ENCODE data around the gene SLC44A2.
A peak's percentile ranks its signal among the peaks of the same experiment; 100 is the strongest.
"Not testable (repeated sequence)": the region's sequence is repeated elsewhere in the genome, so short reads cannot be mapped to it uniquely, and the experiment has no call there.

Gene SLC44A2

DNA sequence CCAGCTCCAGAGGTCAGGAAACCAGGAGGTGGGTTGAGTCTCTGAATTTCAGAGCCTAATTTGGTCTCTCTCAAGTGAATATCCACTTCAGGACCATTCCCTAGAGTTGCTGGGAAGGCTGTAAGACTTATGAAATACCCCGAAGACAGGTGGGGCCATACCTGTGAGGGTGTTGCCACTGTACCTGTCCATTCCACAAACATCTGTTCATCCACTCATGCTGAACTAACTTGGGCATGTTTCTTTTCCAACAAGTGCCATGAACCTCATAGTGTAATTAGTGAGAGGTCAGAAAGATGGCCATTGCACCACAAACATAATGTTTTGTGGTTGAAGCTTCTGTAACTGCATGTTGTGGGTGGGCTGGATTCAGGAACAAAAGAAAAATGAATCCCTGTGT is 36.6 kb downstream of the SLC44A2 start:
- Mint-ChIP-seq H3K4me1 (peaks cover 26% of the 10 kb centered on the region), H3K4me3 (peak overlapping the region; percentile 33), H3K27ac (ENCODE audit: low read depth) (no peak overlapping the region), H3K9me3 (no peaks in the 10 kb centered on the region), H3K27me3 (no peaks in the 10 kb centered on the region), H3K36me3 (ENCODE audit: insufficient read depth) (peaks cover 22% of the 10 kb centered on the region)
- ATAC-seq (replicated peaks; ENCODE audit: extremely low read depth, poor library complexity, severe bottlenecking) (no peak), DNase-seq (ENCODE audit: low spot score in 2 of 2) (no peak)

DNA sequence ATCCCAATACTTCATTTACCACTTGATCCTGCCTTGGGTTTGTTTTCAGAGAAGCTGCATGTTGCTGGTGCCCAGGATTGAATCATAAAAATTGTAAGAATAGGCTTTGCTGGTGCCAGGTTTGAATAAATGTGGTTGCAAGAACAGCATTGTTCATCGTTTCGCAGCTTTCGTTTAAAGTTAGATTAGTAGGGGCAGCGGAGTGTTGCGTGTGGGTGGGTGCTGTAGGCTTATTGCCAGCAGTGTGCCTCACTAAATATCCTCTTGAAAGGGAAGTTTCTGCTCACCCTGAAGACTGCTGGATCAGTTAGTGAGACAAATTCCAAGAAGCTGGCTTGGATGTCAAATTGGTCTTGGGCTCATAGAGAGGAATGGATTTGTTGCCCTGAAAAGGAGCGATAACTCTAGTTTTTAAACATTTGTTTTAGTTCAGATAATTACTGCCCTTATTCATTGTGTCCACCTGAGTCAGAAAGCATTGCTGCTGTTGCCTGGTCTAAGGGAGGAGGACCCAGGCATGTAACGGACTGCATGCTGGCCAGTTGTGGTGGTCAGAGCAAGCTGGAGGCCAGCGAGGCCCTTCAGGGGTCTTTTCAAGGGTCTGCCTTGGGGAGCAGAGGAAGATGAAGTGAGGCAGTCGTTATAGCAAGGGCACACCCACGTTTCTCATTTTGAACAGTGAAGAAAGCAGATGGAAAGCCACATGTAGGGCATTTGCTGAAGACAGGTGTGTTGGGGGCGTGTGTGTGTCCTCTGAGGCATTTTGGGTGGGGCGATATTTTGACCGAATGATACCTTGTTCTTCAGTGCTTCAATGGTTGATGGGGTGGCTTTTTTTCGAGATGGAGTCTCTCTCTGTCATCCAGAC is 37.3 kb downstream of the SLC44A2 start:
- no peaks in the 10 kb centered on the region for H3K27me3 Mint-ChIP-seq
- peaks cover 24% of the 10 kb centered on the region for H3K4me1 Mint-ChIP-seq
- ATAC-seq (replicated peaks; ENCODE audit: extremely low read depth, poor library complexity, severe bottlenecking) = no peak
- H3K9me3 Mint-ChIP-seq = no peaks in the 10 kb centered on the region
- peak overlapping the region; percentile 33 for H3K4me3 Mint-ChIP-seq
- H3K27ac Mint-ChIP-seq (ENCODE audit: low read depth) = peak overlapping the region; percentile 42
- H3K36me3 Mint-ChIP-seq (ENCODE audit: insufficient read depth) = peaks cover 17% of the 10 kb centered on the region
- no peak for DNase-seq (ENCODE audit: low spot score in 2 of 2)

DNA sequence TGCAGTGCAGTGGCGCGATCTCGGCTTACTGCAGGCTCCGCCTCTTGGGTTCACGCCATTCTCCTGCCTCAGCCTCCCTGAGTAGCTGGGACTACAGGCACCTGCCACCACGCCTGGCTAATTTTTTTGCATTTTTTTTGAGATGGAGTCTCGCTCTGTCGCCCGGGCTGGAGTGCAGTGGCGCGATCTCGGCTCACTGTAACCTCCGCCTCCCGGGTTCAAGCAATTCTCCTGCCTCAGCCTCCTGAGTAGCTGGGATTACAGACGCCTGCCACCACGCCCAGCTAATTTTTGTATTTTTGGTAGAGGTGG is 37.9 kb downstream of the SLC44A2 start:
- H3K27ac Mint-ChIP-seq (ENCODE audit: low read depth); ATAC-seq (replicated peaks; ENCODE audit: extremely low read depth, poor library complexity, severe bottlenecking); H3K27me3 Mint-ChIP-seq; H3K9me3 Mint-ChIP-seq; DNase-seq (ENCODE audit: low spot score in 2 of 2): not testable (repeated sequence)
- H3K4me3 Mint-ChIP-seq = peak overlapping the region; percentile 33
- H3K4me1 Mint-ChIP-seq = peaks cover 30% of the 10 kb centered on the region
- peaks cover 20% of the 10 kb centered on the region for H3K36me3 Mint-ChIP-seq (ENCODE audit: insufficient read depth)

DNA sequence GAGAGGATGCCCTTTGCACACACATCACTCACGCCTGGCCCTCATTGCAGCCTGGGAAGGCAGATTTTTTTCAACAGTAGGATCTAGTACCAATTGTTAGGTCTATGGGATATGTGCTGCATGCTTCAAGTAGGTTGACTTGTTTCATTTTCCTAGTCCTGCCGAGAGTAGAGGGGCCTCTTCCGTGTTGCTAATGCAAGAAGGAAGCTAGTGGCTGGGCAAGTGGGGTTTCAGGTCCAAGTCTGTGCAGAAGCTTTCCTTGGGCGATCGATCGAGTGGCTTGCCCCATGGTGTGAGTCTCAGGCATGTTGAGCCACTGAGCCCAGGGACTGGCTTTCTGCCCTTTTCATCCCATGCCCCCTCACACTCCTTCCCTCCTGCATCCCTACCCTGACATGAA is 42.5 kb downstream of the SLC44A2 start:
- H3K4me3 Mint-ChIP-seq = peak overlapping the region; percentile 40
- H3K27me3 Mint-ChIP-seq = no peaks in the 10 kb centered on the region
- peak; percentile 21 for ATAC-seq (replicated peaks; ENCODE audit: extremely low read depth, poor library complexity, severe bottlenecking)
- no peak overlapping the region for H3K27ac Mint-ChIP-seq (ENCODE audit: low read depth)
- H3K36me3 Mint-ChIP-seq (ENCODE audit: insufficient read depth) = peaks cover 39% of the 10 kb centered on the region
- no peak for DNase-seq (ENCODE audit: low spot score in 2 of 2)
- peaks cover 35% of the 10 kb centered on the region for H3K4me1 Mint-ChIP-seq
- no peaks in the 10 kb centered on the region for H3K9me3 Mint-ChIP-seq

DNA sequence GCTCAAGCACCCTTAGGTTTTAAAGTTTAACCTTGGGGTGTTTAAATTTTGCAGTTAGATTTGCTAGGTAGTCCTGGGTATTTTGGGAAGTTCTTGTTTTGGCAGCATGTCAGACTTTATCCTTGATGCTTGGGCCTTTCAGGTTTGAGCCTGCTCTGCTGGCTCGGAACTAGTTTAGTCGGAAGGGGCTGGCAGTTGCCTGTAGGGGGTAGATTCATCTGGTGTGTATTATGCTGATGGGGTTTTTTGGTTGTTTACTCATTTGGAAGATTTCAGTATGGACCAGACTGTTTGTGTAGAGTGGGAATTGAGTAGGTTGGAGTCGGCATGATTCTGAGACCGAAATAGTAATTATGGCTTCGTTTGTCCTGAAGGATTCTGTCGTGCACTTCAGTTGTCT is 43.9 kb downstream of the SLC44A2 start:
- Mint-ChIP-seq H3K27me3 (no peaks in the 10 kb centered on the region), H3K4me1 (peaks cover 32% of the 10 kb centered on the region), H3K4me3 (peak overlapping the region; percentile 33), H3K27ac (ENCODE audit: low read depth) (peak overlapping the region; percentile 80), H3K36me3 (ENCODE audit: insufficient read depth) (peaks cover 52% of the 10 kb centered on the region), H3K9me3 (no peaks in the 10 kb centered on the region)
- no peak for ATAC-seq (replicated peaks; ENCODE audit: extremely low read depth, poor library complexity, severe bottlenecking)
- DNase-seq (ENCODE audit: low spot score in 2 of 2) = no peak

DNA sequence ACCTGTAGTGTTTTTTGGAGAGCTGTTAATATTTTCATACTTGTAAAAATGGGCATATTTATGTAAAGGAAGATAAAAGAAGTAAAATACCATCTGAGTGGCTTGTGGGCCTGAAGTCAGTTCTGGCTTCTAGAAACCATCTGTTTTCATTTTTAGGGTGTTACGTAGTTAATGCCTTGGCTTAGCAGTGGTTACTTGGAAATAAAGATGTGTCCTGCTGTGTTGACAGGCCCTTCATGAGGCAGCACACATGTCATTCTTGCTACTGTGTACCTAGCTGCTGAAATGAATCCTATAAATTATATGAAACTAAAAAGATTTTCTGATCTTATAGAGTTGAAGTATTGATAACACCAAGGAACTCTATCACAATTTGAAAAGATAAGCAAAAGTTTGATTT is 44.8 kb downstream of the SLC44A2 start:
- peak overlapping the region; percentile 33 for H3K4me3 Mint-ChIP-seq
- ATAC-seq (replicated peaks; ENCODE audit: extremely low read depth, poor library complexity, severe bottlenecking) (no peak), DNase-seq (ENCODE audit: low spot score in 2 of 2) (no peak)
- no peaks in the 10 kb centered on the region for H3K27me3 Mint-ChIP-seq
- peaks cover 32% of the 10 kb centered on the region for H3K4me1 Mint-ChIP-seq
- H3K9me3 Mint-ChIP-seq = no peaks in the 10 kb centered on the region
- peaks cover 59% of the 10 kb centered on the region for H3K36me3 Mint-ChIP-seq (ENCODE audit: insufficient read depth)
- peak overlapping the region; percentile 80 for H3K27ac Mint-ChIP-seq (ENCODE audit: low read depth)

DNA sequence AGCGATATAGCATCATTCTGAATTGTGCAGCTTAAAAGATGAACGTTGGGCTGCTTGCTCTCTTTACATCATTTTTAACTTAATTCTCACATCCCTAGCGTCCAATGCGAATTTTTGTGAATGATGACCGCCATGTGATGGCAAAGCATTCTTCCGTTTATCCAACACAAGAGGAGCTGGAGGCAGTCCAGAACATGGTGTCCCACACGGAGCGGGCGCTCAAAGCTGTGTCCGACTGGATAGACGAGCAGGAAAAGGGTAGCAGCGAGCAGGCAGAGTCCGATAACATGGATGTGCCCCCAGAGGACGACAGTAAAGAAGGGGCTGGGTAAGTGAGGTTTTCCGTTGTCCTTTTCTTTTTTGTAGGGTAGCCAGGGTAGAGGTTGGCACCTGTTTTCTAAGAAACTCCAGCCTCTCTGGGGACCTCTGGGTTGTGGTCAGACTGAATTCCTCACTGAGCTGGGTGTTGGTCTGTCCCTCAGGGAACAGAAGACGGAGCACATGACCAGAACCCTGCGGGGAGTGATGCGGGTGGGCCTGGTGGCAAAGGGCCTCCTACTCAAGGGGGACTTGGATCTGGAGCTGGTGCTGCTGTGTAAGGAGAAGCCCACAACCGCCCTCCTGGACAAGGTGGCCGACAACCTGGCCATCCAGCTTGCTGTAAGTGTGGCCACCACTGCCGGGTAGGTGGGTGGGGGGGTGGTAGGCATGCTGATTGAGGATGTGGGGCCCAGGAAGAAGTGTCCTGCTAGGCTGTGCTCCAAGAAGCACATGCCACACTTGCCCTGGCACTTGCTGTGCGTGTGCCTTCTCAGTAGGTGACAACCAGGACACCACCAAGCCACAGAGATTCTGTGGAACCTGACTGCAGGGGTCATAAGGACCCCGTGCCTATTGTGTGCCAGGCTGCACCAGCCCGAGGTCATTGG is 45.8 kb downstream of the SLC44A2 start:
- Mint-ChIP-seq H3K36me3 (ENCODE audit: insufficient read depth) (peaks cover 63% of the 10 kb centered on the region), H3K27me3 (no peaks in the 10 kb centered on the region), H3K4me1 (peaks cover 32% of the 10 kb centered on the region), H3K27ac (ENCODE audit: low read depth) (peak overlapping the region; percentile 53), H3K9me3 (no peaks in the 10 kb centered on the region), H3K4me3 (no peak overlapping the region)
- DNase-seq (ENCODE audit: low spot score in 2 of 2) = no peak
- ATAC-seq (replicated peaks; ENCODE audit: extremely low read depth, poor library complexity, severe bottlenecking) = no peak

DNA sequence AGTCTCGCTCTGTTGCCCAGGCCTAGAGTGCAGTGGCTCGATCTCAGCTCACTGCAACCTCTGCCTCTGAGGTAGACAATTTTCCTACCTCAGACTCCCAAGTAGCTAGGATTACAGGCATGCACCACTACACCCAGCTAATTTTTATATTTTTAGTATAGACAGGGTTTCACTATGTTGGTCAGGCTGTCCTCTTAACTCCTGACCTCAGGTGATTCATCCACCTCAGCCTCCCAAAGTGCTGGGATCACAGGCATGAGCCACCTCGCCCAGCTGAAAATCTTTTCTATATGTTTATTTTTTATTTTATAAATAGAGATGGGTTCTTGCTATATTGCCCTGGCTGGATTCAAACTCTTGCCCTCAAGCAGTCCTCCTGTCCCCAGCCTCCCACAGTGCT is 46.6 kb downstream of the SLC44A2 start:
- H3K27me3 Mint-ChIP-seq; ATAC-seq (replicated peaks; ENCODE audit: extremely low read depth, poor library complexity, severe bottlenecking); DNase-seq (ENCODE audit: low spot score in 2 of 2); H3K4me3 Mint-ChIP-seq; H3K9me3 Mint-ChIP-seq: not testable (repeated sequence)
- H3K27ac Mint-ChIP-seq (ENCODE audit: low read depth) = peak overlapping the region; percentile 53
- H3K4me1 Mint-ChIP-seq = peaks cover 32% of the 10 kb centered on the region
- peaks cover 70% of the 10 kb centered on the region for H3K36me3 Mint-ChIP-seq (ENCODE audit: insufficient read depth)

DNA sequence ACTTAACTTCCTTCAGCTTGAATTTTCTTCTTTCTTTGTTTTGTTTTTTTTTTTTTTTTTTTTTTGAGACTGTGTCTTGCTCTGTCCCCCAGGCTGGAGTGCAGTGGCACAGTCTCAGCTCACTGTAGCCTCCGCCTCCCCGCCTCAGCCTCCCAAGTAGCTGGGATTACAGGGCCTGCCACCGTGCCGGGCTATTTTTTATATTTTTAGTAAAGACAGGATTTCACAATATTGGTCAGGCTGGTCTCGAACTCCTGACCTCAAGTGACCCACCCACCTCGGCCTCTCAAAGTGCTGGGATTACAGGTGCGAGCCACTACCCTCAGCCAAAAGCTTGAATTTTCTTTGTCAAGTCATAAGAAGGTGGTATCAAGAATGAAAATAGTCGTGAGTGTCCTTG is 49.9 kb downstream of the SLC44A2 start:
- H3K27ac Mint-ChIP-seq (ENCODE audit: low read depth); H3K9me3 Mint-ChIP-seq; H3K4me3 Mint-ChIP-seq; H3K27me3 Mint-ChIP-seq; DNase-seq (ENCODE audit: low spot score in 2 of 2); H3K4me1 Mint-ChIP-seq; ATAC-seq (replicated peaks; ENCODE audit: extremely low read depth, poor library complexity, severe bottlenecking): not testable (repeated sequence)
- peaks cover 91% of the 10 kb centered on the region for H3K36me3 Mint-ChIP-seq (ENCODE audit: insufficient read depth)

DNA sequence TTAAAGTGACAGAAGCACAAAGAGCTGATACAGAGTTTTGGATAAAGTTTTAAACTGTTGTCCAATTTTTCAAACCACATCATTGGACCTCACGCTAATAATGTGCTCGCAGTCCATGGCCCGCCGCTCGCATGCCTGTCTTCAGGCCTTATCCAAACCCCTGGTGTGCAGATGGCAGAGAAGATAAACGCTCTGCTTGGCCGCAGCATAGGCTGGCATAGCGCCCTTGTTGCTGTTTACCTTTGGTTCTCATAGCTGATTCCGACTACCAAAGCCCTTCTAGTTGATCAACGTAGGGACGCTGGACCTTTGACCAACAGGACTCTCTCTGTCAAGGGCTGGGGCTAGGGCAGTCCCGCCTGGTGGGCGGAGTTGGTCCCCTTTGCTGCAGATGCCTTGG is 52.4 kb downstream of the SLC44A2 start:
- no peak for ATAC-seq (replicated peaks; ENCODE audit: extremely low read depth, poor library complexity, severe bottlenecking)
- peaks cover 93% of the 10 kb centered on the region for H3K36me3 Mint-ChIP-seq (ENCODE audit: insufficient read depth)
- H3K27me3 Mint-ChIP-seq = no peaks in the 10 kb centered on the region

DNA sequence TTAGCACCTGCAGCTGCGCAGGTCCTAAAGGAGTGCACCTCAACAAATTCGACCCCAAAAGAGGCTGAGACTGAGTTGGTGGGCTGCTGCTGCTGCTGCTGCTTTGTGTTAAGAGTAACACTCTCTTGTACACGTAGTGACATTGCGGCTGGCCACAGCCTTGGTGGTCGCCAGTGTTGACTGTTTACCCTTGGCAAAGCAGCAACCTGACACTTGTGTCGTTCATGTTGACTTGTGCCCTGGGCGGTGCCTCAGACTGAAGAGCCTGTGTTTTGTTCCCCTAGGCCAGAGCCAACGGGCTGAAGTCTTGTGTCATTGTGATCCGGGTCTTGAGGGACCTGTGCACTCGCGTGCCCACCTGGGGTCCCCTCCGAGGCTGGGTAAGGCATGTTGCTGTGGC is 53.5 kb downstream of the SLC44A2 start:
- no peaks in the 10 kb centered on the region for H3K27me3 Mint-ChIP-seq
- peaks cover 93% of the 10 kb centered on the region for H3K36me3 Mint-ChIP-seq (ENCODE audit: insufficient read depth)
- H3K4me3 Mint-ChIP-seq = no peak overlapping the region

More for the DNA sequence above, 52.4 kb downstream of the SLC44A2 start:
- Mint-ChIP-seq H3K4me3 (no peak overlapping the region), H3K27ac (ENCODE audit: low read depth) (peak overlapping the region; percentile 84), H3K9me3 (no peaks in the 10 kb centered on the region), H3K4me1 (no peaks in the 10 kb centered on the region)
- DNase-seq (ENCODE audit: low spot score in 2 of 2) = no peak

DNA sequence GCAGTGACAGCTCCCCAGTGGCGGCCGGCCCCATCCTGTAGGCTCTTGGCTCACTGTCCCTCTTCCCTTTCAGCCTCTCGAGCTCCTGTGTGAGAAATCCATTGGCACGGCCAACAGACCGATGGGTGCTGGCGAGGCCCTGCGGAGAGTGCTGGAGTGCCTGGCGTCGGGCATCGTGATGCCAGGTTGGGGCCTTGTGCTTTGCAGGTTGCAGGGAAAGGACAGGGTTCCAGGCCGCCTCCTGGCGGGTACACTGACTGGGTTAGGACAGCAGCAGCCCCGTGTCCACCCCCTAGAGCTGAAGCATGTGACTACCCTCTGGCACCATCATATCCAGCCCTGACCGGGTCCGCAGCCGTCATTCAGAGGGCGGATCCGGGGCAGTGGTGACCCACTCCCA is 54.4 kb downstream of the SLC44A2 start:
- Mint-ChIP-seq H3K4me1 (no peaks in the 10 kb centered on the region), H3K27me3 (no peaks in the 10 kb centered on the region), H3K4me3 (no peak overlapping the region), H3K9me3 (no peaks in the 10 kb centered on the region), H3K36me3 (ENCODE audit: insufficient read depth) (peaks cover 93% of the 10 kb centered on the region), H3K27ac (ENCODE audit: low read depth) (no peak overlapping the region)
- ATAC-seq (replicated peaks; ENCODE audit: extremely low read depth, poor library complexity, severe bottlenecking) (no peak), DNase-seq (ENCODE audit: low spot score in 2 of 2) (no peak)

More for the DNA sequence above, 53.5 kb downstream of the SLC44A2 start:
- Mint-ChIP-seq H3K27ac (ENCODE audit: low read depth) (no peak overlapping the region), H3K9me3 (no peaks in the 10 kb centered on the region), H3K4me1 (no peaks in the 10 kb centered on the region)
- ATAC-seq (replicated peaks; ENCODE audit: extremely low read depth, poor library complexity, severe bottlenecking) (no peak), DNase-seq (ENCODE audit: low spot score in 2 of 2) (no peak)

Measured in central memory CD8-positive, alpha-beta T cell (primary cell).